Measurements from ENCODE around the gene AZIN2.

DNA sequence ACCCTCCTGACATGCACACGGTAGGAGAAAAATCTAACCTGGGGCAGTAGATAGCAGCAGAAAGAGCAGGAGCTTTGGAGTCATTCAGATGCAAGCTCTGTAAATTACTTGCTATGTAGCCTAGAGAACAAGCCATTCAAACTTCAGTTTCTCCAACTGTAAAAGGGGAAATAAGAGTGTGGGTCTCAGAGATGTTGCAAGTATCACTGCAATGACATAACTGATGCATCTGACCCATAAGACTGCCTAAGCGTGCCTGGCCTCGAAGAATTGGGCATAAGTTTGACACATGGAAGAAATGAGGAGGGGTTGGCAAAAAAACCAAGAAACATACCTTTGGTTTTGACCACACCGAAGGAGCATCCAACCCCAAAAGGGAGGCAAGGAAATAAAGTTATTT lies 49.4 kb upstream of the AZIN2 start:
- TF ChIP-seq, protein P1, sequence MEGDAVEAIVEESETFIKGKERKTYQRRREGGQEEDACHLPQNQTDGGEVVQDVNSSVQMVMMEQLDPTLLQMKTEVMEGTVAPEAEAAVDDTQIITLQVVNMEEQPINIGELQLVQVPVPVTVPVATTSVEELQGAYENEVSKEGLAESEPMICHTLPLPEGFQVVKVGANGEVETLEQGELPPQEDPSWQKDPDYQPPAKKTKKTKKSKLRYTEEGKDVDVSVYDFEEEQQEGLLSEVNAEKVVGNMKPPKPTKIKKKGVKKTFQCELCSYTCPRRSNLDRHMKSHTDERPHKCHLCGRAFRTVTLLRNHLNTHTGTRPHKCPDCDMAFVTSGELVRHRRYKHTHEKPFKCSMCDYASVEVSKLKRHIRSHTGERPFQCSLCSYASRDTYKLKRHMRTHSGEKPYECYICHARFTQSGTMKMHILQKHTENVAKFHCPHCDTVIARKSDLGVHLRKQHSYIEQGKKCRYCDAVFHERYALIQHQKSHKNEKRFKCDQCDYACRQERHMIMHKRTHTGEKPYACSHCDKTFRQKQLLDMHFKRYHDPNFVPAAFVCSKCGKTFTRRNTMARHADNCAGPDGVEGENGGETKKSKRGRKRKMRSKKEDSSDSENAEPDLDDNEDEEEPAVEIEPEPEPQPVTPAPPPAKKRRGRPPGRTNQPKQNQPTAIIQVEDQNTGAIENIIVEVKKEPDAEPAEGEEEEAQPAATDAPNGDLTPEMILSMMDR (IDR thresholded peaks at IDR 0.05), result no peak
- no peak for TF ChIP-seq POLR2A (IDR thresholded peaks at IDR 0.05)

Data from upper lobe of left lung (tissue), 4 donors.